Uterus (tissue), 4 donors: ENCODE results near the gene RFC4. TPM values are rescaled to one million over a fixed set of nuclear protein-coding genes. Genes with fewer than 3 reads are reported as not detected.
"Not testable (repeated sequence)": the region's sequence is repeated elsewhere in the genome, so short reads cannot be mapped to it uniquely, and the experiment has no call there.

ENCODE experiments used
- DNase-seq, 2 donors: peaks; one replicate each; pipeline ENCODE4 v3.0.0-alpha.2; 2019 to 2020
- H3K27ac ChIP-seq, 2 donors: fragments of 200-600 bp; sonication (generic); 1 replicate in 1 of 2; 2 replicates in 1 of 2; pipeline ENCODE4 v1.5.1; 2016 to 2018
- H3K27me3 ChIP-seq, 2 donors: fragments of 200-600 bp; sonication (generic); one replicate each; pipeline ENCODE4 v1.5.1; 2018 to 2019; ENCODE audit warnings: control low read depth in 1 of 2
- H3K36me3 ChIP-seq, 2 donors: fragments of 200-600 bp; sonication (generic); one replicate each; pipeline ENCODE4 v1.5.1; 2019; ENCODE audit warnings: control low read depth in 1 of 2
- H3K4me1 ChIP-seq, 2 donors: fragments of 200-600 bp; sonication (generic); one replicate each; pipeline ENCODE4 v1.5.1; 2018 to 2019; ENCODE audit warnings: control low read depth in 1 of 2
- H3K4me3 ChIP-seq, 2 donors: fragments of 200-600 bp; sonication (generic); 1 replicate in 1 of 2; 2 replicates in 1 of 2; pipeline ENCODE4 v1.5.1; 2018 to 2019; ENCODE audit warnings: mild to moderate bottlenecking in 1 of 2
- H3K9me3 ChIP-seq, 2 donors: fragments of 200-600 bp; sonication (generic); one replicate each; pipeline ENCODE4 v1.5.1; 2019; ENCODE audit warnings: control low read depth in 1 of 2
- POLR2A ChIP-seq, 2 donors: fragments of 450-650 bp; IDR thresholded peaks; one replicate each; pipeline ENCODE4 v1.6.1; 2016; ENCODE audit warnings: antibody characterized with exemption in 2 of 2, mild to moderate bottlenecking in 1 of 2, moderate library complexity in 1 of 2
- intact Hi-C: fragments of 100-400 bp; cut with DNase I; formaldehyde crosslinking; loops from one replicate; pipeline ENCODE4 v1.15.1; 2023; ENCODE audit warnings: low total_unique reads
- total RNA-seq, 4 donors: library from RNA; depleted of rRNA in 3 of 4; stranded (reverse); fragments of >200 nt in 3 of 4; gene quantifications; one replicate each; pipeline versions ENCODE4 v1.1.0 to v1.2.4, GENCODE V29; 2014 to 2023
- TF ChIP-seq, protein P1 (sequence below), 4 experiments: fragments of 200-600 bp in 2 of 4; fragments of 450-650 bp in 2 of 4; sonication (generic) in 2 of 4; IDR thresholded peaks; one replicate each; pipeline ENCODE4 v1.5.1; 2016 to 2019; ENCODE audit warnings: antibody characterized with exemption in 4 of 4, mild to moderate bottlenecking in 2 of 4, moderate library complexity in 1 of 4
- donor health status: DM: yes; HTN: yes; CAD: no.

Gene RFC4
- total RNA-seq, 4 donors from 2014 or later: 2.8 to 43.8 (median 26.6) TPM

DNA sequence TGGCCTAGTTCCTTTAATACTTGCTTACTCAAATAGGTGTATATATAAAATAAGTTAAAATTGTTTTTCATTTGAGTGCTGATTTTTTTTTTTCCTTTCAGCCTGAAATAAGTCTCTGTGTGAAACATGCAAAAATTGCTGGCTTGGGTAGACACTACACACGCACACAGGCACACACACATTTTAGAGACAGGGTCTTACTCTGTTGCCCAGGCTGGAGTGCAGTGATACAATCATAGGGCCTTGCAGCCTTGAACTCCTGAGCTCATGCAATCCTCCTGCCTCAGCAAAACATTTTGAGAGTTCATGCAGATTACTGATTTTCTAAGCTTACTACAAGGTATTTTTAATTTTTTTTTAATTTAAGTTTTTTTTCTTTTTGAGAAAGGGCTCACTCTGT is 12.7 kb upstream of the RFC4 start:
- Histone ChIP-seq H3K27ac (no peak overlapping the region), H3K9me3 (no peaks in the 10 kb centered on the region), H3K27me3 (no peaks in the 10 kb centered on the region), H3K4me1 (no peaks in the 10 kb centered on the region), H3K4me3 (no peak overlapping the region), H3K36me3 (no peaks in the 10 kb centered on the region)
- no peak for DNase-seq
- intact Hi-C loops: no loop called here
- TF ChIP-seq POLR2A (IDR thresholded peaks at IDR 0.05): no peak
- TF ChIP-seq, protein P1, sequence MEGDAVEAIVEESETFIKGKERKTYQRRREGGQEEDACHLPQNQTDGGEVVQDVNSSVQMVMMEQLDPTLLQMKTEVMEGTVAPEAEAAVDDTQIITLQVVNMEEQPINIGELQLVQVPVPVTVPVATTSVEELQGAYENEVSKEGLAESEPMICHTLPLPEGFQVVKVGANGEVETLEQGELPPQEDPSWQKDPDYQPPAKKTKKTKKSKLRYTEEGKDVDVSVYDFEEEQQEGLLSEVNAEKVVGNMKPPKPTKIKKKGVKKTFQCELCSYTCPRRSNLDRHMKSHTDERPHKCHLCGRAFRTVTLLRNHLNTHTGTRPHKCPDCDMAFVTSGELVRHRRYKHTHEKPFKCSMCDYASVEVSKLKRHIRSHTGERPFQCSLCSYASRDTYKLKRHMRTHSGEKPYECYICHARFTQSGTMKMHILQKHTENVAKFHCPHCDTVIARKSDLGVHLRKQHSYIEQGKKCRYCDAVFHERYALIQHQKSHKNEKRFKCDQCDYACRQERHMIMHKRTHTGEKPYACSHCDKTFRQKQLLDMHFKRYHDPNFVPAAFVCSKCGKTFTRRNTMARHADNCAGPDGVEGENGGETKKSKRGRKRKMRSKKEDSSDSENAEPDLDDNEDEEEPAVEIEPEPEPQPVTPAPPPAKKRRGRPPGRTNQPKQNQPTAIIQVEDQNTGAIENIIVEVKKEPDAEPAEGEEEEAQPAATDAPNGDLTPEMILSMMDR (IDR thresholded peaks at IDR 0.05): no peak

DNA sequence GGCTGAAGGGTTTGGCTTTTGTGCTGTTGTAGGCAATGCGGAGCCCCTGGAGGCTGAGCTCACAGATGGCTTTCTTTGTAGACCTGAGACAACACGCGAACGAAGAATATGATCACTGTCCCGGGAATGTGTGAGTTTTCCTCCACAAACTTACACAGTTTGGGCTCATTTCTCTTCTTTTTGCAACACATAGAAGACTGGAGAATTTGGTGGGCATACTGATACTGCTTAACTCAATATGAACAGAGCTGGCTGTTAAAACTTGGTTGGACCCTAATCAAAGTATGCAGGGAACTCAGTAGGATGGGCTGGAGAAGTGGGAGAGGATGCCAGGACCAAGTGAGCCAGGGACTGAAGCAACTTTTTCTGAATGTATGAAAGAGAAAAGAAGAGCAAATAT is 12.2 kb upstream of the RFC4 start:
- intact Hi-C loops: no loop called here
- H3K4me3 ChIP-seq: no peak overlapping the region
- DNase-seq: no peak

DNA sequence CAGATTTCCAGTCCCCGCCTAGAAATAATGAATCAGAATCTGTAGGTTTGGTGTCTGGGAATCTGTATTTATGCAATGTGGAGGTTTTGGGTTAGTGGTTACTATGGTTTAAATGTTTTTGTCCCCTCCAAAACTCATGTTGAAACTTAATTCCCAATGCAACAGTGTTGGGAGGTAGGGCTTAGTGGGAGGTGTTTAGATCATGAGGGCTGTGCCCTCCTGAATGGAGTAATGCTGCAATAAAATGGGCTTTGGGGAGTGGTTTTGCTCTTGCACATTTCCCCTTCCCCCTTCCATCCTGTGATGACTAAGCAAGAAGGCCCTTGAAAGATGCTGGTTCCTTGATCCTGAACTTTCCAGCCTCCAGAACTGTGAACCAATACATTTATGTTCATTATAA is 9.2 kb upstream of the RFC4 start:
- no peak for DNase-seq
- Histone ChIP-seq H3K4me3 (no peak overlapping the region), H3K9me3 (no peaks in the 10 kb centered on the region), H3K36me3 (no peaks in the 10 kb centered on the region), H3K27me3 (no peaks in the 10 kb centered on the region), H3K27ac (no peak overlapping the region), H3K4me1 (no peaks in the 10 kb centered on the region)
- intact Hi-C loops: no loop called here
- TF ChIP-seq, protein P1 (IDR thresholded peaks at IDR 0.05): no peak
- no peak for TF ChIP-seq POLR2A (IDR thresholded peaks at IDR 0.05)

More for the DNA sequence above, 12.2 kb upstream of the RFC4 start:
- Histone ChIP-seq H3K36me3 (no peaks in the 10 kb centered on the region), H3K9me3 (no peaks in the 10 kb centered on the region), H3K4me1 (no peaks in the 10 kb centered on the region), H3K27me3 (no peaks in the 10 kb centered on the region), H3K27ac (no peak overlapping the region)
- no peak for TF ChIP-seq POLR2A (IDR thresholded peaks at IDR 0.05)
- TF ChIP-seq, protein P1 (IDR thresholded peaks at IDR 0.05): no peak

GRCh38 chr3:186814100-186814499 is 7.8 kb upstream of the RFC4 start:
- Histone ChIP-seq H3K36me3 (no peaks in the 10 kb centered on the region), H3K27ac (no peak overlapping the region), H3K4me3 (no peak overlapping the region), H3K9me3 (no peaks in the 10 kb centered on the region), H3K27me3 (no peaks in the 10 kb centered on the region), H3K4me1 (no peaks in the 10 kb centered on the region)
- no peak for DNase-seq
- intact Hi-C loops: no loop called here
- no peak for TF ChIP-seq POLR2A (IDR thresholded peaks at IDR 0.05)
- TF ChIP-seq, protein P1 (IDR thresholded peaks at IDR 0.05): no peak

DNA sequence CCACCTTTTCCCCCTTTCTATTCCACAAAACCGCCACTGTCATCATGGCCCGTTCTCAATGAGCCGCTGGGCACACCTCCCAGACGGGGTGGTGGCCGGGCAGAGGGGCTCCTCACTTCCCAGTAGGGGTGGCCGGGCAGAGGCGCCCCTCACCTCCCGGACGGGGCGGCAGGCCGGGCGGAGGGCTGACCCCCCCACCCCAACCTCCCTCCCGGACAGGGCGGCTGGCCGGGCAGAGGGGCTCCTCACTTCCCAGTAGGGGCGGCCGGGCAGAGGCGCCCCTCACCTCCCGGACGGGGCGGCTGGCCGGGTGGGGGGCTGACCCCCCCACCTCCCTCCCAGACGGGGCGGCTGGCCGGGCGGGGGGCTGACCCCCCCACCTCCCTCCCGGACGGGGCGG is 5.0 kb upstream of the RFC4 start:
- H3K4me3 ChIP-seq, H3K27me3 ChIP-seq, H3K4me1 ChIP-seq, intact Hi-C loops, H3K9me3 ChIP-seq, H3K27ac ChIP-seq, H3K36me3 ChIP-seq, DNase-seq: not testable (repeated sequence)

GRCh38 chr3:186810336-186810996 is 4.2 kb upstream of the RFC4 start:
- H3K36me3 ChIP-seq: no peaks in the 10 kb centered on the region

More at GRCh38 chr3:186810336-186810996, 4.2 kb upstream of the RFC4 start:
- Histone ChIP-seq H3K4me1 (no peaks in the 10 kb centered on the region), H3K4me3 (no peak overlapping the region), H3K27me3 (no peaks in the 10 kb centered on the region), H3K27ac (no peak overlapping the region), H3K9me3 (no peaks in the 10 kb centered on the region)
- no peak for TF ChIP-seq POLR2A (IDR thresholded peaks at IDR 0.05)
- TF ChIP-seq, protein P1 (IDR thresholded peaks at IDR 0.05): no peak
- DNase-seq: no peak
- intact Hi-C loops: no loop called here
